Peyer's patch (tissue), 4 donors: ENCODE data around the gene SYNJ2. TPM values are rescaled to one million over a fixed set of nuclear protein-coding genes. Genes with fewer than 3 reads are reported as not detected.

Source experiments
- DNase-seq, 3 donors: peaks; one replicate each; pipeline ENCODE4 v3.0.0-alpha.2; 2017 to 2019
- H3K27ac ChIP-seq, 4 donors: fragments of 200-600 bp; sonication (generic); one replicate each; pipeline ENCODE4 v1.5.1; 2016 to 2019
- H3K27me3 ChIP-seq, 2 donors: fragments of 200-600 bp; sonication (generic); one replicate each; pipeline ENCODE4 v1.5.1; 2019
- H3K36me3 ChIP-seq, 3 donors: fragments of 200-600 bp; sonication (generic); one replicate each; pipeline ENCODE4 v1.5.1; 2016 to 2019
- H3K4me1 ChIP-seq, 4 donors: fragments of 200-600 bp; sonication (generic); one replicate each; pipeline ENCODE4 v1.5.1; 2016 to 2019
- H3K4me3 ChIP-seq, 4 donors: fragments of 200-600 bp; sonication (generic); 1 replicate in 3 of 4; 2 replicates in 1 of 4; pipeline ENCODE4 v1.5.1; 2016 to 2019; ENCODE audit warnings: mild to moderate bottlenecking in 1 of 4
- H3K9me3 ChIP-seq, 4 donors: fragments of 200-600 bp; sonication (generic); one replicate each; pipeline ENCODE4 v1.5.1; 2016 to 2019; ENCODE audit warnings: mild to moderate bottlenecking in 1 of 4
- POLR2A ChIP-seq, 2 donors: fragments of 450-650 bp; IDR thresholded peaks; one replicate each; pipeline ENCODE4 v1.5.1; 2017; ENCODE audit warnings: antibody characterized with exemption in 2 of 2, mild to moderate bottlenecking in 2 of 2, moderate library complexity in 2 of 2
- small RNA-seq, 2 donors: library from RNA; depleted of rRNA; stranded (forward); fragments of <200 nt; gene quantifications; one replicate each; pipeline ENCODE3, GENCODE V24; 2016
- total RNA-seq, 4 donors: library from RNA; depleted of rRNA; stranded (reverse); fragments of >200 nt; gene quantifications; one replicate each; pipeline ENCODE4 v1.1.0, GENCODE V29; 2016
- TF ChIP-seq, protein P1 (sequence below), 6 experiments: fragments of 450-650 bp in 4 of 6; fragments of 200-600 bp in 2 of 6; sonication (generic) in 1 of 6; IDR thresholded peaks; one replicate each; pipeline ENCODE4 v1.5.1; 2017 to 2019; ENCODE audit warnings: antibody characterized with exemption in 6 of 6, mild to moderate bottlenecking in 3 of 6, moderate library complexity in 1 of 6

SYNJ2 gene
- total RNA-seq, 4 donors from 2014 or later: 26.8 to 47.2 (median 34.0) TPM

- H3K36me3 ChIP-seq: peaks cover 0 to 24% (median 0%) of the 10 kb centered on the region in 3 donors
- no peaks in the 10 kb centered on the region for H3K4me1 ChIP-seq
- no peak overlapping the region for H3K4me3 ChIP-seq
- TF ChIP-seq, protein P1, sequence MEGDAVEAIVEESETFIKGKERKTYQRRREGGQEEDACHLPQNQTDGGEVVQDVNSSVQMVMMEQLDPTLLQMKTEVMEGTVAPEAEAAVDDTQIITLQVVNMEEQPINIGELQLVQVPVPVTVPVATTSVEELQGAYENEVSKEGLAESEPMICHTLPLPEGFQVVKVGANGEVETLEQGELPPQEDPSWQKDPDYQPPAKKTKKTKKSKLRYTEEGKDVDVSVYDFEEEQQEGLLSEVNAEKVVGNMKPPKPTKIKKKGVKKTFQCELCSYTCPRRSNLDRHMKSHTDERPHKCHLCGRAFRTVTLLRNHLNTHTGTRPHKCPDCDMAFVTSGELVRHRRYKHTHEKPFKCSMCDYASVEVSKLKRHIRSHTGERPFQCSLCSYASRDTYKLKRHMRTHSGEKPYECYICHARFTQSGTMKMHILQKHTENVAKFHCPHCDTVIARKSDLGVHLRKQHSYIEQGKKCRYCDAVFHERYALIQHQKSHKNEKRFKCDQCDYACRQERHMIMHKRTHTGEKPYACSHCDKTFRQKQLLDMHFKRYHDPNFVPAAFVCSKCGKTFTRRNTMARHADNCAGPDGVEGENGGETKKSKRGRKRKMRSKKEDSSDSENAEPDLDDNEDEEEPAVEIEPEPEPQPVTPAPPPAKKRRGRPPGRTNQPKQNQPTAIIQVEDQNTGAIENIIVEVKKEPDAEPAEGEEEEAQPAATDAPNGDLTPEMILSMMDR (IDR thresholded peaks at IDR 0.05): no peak
- no peak for TF ChIP-seq POLR2A (IDR thresholded peaks at IDR 0.05)
- H3K27me3 ChIP-seq: no peaks in the 10 kb centered on the region
- no peaks in the 10 kb centered on the region for H3K9me3 ChIP-seq
- no peak for DNase-seq
- H3K27ac ChIP-seq: no peak overlapping the region
Observed at GRCh38 chr6:158143700-158144099, 162.0 kb downstream of the SYNJ2 start.

Small RNA genes within 50 kb of the gene (small RNA-seq; reads per million reads assigned to genes)
- 0 reads per million in 2 donors for gene RNU6-786P

Other genes starting within 250 kb of the SYNJ2 start
- 10 to 100 TPM; 49.8 to 59.1 (median 52.5) TPM for gene SNX9, start 158.6 kb upstream of the SYNJ2 start, total RNA-seq
- gene SERAC1, start 186.4 kb downstream of the SYNJ2 start, total RNA-seq: 10 to 100 TPM in 1 of 4 donors, 1 to 10 TPM in 3; 6.5 to 15.7 (median 6.8) TPM
- 1 to 10 TPM; 1.5 to 1.9 (median 1.7) TPM for gene GTF2H5, start 186.5 kb downstream of the SYNJ2 start, total RNA-seq